IPS-NIHi7 (cell line): ENCODE results near the gene KLHL36.
A peak's percentile ranks its signal among the peaks of the same experiment; 100 is the strongest.

ENCODE experiments used
- DNase-seq: peaks from one replicate; pipeline ENCODE4 v3.0.0; 2012; ENCODE audit warnings: mixed read lengths; ENCODE audit errors: extremely low spot score

KLHL36 gene

GRCh38 chr16:84648595-84649510 lies 542 bp downstream of the KLHL36 start:
- peak; percentile 78 for DNase-seq

- DNase-seq = no peak
Measured at GRCh38 chr16:84649511-84649861, 1.2 kb downstream of the KLHL36 start.

- no peak for DNase-seq
Measured at GRCh38 chr16:84650062-84650991, 2.0 kb downstream of the KLHL36 start.

- no peak for DNase-seq
Measured at GRCh38 chr16:84652566-84652965, 4.3 kb downstream of the KLHL36 start.

GRCh38 chr16:84654238-84654637 lies 5.9 kb downstream of the KLHL36 start:
- no peak for DNase-seq

GRCh38 chr16:84654998-84655397 lies 6.7 kb downstream of the KLHL36 start:
- DNase-seq = no peak

- DNase-seq = no peak
Measured at GRCh38 chr16:84656649-84657048, 8.3 kb downstream of the KLHL36 start.

GRCh38 chr16:84657229-84657837 lies 9.0 kb downstream of the KLHL36 start:
- no peak for DNase-seq

GRCh38 chr16:84658690-84659089 lies 10.4 kb downstream of the KLHL36 start:
- no peak for DNase-seq

- no peak for DNase-seq
Measured at GRCh38 chr16:84659656-84660300, 11.5 kb downstream of the KLHL36 start.

- DNase-seq = no peak
Measured at GRCh38 chr16:84660973-84661372, 12.7 kb downstream of the KLHL36 start.

GRCh38 chr16:84661418-84662060 lies 13.2 kb downstream of the KLHL36 start:
- DNase-seq = no peak

GRCh38 chr16:84662471-84662870 lies 14.2 kb downstream of the KLHL36 start:
- DNase-seq = no peak

- no peak for DNase-seq
Measured at GRCh38 chr16:84663433-84664101, 15.3 kb downstream of the KLHL36 start.

- DNase-seq = no peak
Measured at GRCh38 chr16:84665359-84665758, 17.0 kb downstream of the KLHL36 start.

GRCh38 chr16:84665843-84666242 lies 17.5 kb downstream of the KLHL36 start:
- DNase-seq = no peak

GRCh38 chr16:84667600-84668309 lies 19.4 kb downstream of the KLHL36 start:
- DNase-seq = no peak

GRCh38 chr16:84670063-84670462 lies 21.8 kb downstream of the KLHL36 start:
- no peak for DNase-seq

GRCh38 chr16:84672276-84673202 lies 24.2 kb downstream of the KLHL36 start:
- DNase-seq = peak; percentile 91
